Bronchus fibroblast of lung (primary cell): ENCODE measurements around the gene YLPM1. TPM values are rescaled to one million over a fixed set of nuclear protein-coding genes. Genes with fewer than 3 reads are reported as not detected.

Experiments
- total RNA-seq: library from RNA; depleted of rRNA; stranded (reverse); fragments of >200 nt; gene quantifications from 2 replicates; pipeline ENCODE4 v1.2.3, GENCODE V29; 2015

The YLPM1 gene
- total RNA-seq: 11.9 and 15.5 TPM in 2 replicates

GRCh38 chr14:74762917-74763802 is at the start of gene YLPM1:
TSS of gene YLPM1 (plus strand) at chr14:74763316. CDS start at chr14:74763490, 174 bp downstream.

GRCh38 chr14:74875941-74876913 is 113.1 kb downstream of the YLPM1 start, which contains the start of gene PROX2:
TSS of gene PROX2 (minus strand) at chr14:74876145. CDS start at chr14:74863834, 12,311 bp downstream.

GRCh38 chr14:74881431-74882102 is 118.5 kb downstream of the YLPM1 start, which contains the start of gene DLST:
TSS of gene DLST (plus strand) at chr14:74881916. CDS start at chr14:74881954, 38 bp downstream.

Other genes with a start within 250 kb of the YLPM1 start
- 16.2 and 19.5 TPM in 2 replicates for gene LTBP2, start 151.1 kb upstream of the YLPM1 start, total RNA-seq
- 16.1 TPM in 2 replicates for gene AREL1, start 50.2 kb upstream of the YLPM1 start, total RNA-seq
- gene FCF1, start 50.2 kb upstream of the YLPM1 start, total RNA-seq: 29.9 and 32.6 TPM in 2 replicates
- not detected in 2 replicates for gene PROX2, start 112.8 kb downstream of the YLPM1 start, total RNA-seq
- 65.4 and 65.6 TPM in 2 replicates for gene DLST, start 118.6 kb downstream of the YLPM1 start, total RNA-seq
- 0.50 and 0.89 TPM in 2 replicates for gene RPS6KL1, start 159.9 kb downstream of the YLPM1 start, total RNA-seq
- 0.67 and 1.6 TPM in 2 replicates for gene PGF, start 192.3 kb downstream of the YLPM1 start, total RNA-seq
- 68.2 and 72.3 TPM in 2 replicates for gene EIF2B2, start 239.6 kb downstream of the YLPM1 start, total RNA-seq